ENCODE data around the gene SYNE1.

SYNE1 gene

DNA sequence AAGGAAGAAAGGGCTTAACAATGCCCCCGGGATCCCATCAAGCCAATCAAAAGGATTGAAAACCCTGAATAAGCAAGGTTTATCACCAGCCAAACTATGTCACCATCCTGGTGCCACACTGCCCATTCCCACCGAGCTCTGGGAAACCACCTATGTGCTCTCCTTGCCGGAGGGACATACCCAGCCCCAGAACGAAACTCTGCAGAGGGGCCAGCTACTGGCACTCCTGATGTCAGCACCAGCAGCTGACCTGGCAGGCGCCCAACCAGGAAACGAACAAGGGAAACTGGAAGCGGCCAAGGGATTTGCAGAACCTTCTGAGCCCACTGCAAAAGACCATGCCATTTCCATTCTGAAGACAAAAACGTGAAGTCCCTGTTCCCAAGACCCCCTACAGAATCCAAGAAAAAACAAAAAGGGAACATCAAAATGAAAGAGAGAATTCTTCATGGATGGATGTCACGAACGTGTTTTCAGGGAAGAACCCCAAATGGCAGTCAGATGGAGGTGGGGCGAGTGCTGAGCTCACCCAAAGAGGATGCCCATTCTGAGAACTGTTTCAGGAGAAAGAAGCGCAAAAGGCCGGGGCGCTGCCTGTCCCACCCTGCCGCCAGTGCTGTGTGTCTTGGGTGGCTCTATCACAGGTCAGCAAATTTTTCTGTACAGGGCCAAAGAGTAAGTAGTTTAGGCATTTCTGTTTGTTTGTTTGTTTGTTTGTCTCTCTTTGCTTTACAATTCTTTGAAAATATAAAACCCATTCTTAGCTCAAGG, 524.5 kb downstream of the SYNE1 start:
- no peak for DNase-seq (ENCODE audit: low read depth)
- no peak overlapping the region for H3K4me3 ChIP-seq (ENCODE audit: low read length)
- TF ChIP-seq, protein P1, sequence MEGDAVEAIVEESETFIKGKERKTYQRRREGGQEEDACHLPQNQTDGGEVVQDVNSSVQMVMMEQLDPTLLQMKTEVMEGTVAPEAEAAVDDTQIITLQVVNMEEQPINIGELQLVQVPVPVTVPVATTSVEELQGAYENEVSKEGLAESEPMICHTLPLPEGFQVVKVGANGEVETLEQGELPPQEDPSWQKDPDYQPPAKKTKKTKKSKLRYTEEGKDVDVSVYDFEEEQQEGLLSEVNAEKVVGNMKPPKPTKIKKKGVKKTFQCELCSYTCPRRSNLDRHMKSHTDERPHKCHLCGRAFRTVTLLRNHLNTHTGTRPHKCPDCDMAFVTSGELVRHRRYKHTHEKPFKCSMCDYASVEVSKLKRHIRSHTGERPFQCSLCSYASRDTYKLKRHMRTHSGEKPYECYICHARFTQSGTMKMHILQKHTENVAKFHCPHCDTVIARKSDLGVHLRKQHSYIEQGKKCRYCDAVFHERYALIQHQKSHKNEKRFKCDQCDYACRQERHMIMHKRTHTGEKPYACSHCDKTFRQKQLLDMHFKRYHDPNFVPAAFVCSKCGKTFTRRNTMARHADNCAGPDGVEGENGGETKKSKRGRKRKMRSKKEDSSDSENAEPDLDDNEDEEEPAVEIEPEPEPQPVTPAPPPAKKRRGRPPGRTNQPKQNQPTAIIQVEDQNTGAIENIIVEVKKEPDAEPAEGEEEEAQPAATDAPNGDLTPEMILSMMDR (conservative IDR thresholded peaks at IDR 0.05; ENCODE audit: low read depth, low read length) = no peak

- no peak overlapping the region for H3K4me3 ChIP-seq (ENCODE audit: low read length)
- TF ChIP-seq, protein P1 (conservative IDR thresholded peaks at IDR 0.05; ENCODE audit: low read depth, low read length) = no peak
- DNase-seq (ENCODE audit: low read depth) = no peak
Measured at GRCh38 chr6:152110886-152111820, 526.0 kb downstream of the SYNE1 start.

DNA sequence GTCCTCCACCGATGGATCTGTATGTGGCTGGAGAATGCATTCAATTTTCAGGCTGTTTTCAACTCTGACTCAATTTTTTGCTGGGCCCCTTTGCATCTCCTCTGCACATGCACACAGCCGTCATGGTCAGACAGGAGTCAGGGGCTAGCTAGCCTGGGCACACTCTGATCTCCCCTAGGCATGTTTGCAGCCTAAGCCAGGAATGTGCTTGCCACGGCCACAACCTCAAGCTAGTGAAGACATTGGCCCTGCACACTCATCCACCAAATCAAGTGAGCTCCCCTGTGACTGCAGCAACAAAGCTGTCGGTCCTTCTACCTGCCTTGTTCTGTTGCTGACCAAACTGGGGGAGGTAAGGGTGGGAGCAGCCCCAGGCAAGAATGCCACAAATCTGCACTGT, 529.2 kb downstream of the SYNE1 start:
- TF ChIP-seq, protein P1 (conservative IDR thresholded peaks at IDR 0.05; ENCODE audit: low read depth, low read length) = no peak
- no peak overlapping the region for H3K4me3 ChIP-seq (ENCODE audit: low read length)

GRCh38 chr6:152100183-152100618, 537.0 kb downstream of the SYNE1 start:
- no peak for DNase-seq (ENCODE audit: low read depth)
- no peak overlapping the region for H3K4me3 ChIP-seq (ENCODE audit: low read length)
- TF ChIP-seq, protein P1 (conservative IDR thresholded peaks at IDR 0.05; ENCODE audit: low read depth, low read length) = no peak

More for the DNA sequence above, 529.2 kb downstream of the SYNE1 start:
- DNase-seq (ENCODE audit: low read depth) = no peak

DNA sequence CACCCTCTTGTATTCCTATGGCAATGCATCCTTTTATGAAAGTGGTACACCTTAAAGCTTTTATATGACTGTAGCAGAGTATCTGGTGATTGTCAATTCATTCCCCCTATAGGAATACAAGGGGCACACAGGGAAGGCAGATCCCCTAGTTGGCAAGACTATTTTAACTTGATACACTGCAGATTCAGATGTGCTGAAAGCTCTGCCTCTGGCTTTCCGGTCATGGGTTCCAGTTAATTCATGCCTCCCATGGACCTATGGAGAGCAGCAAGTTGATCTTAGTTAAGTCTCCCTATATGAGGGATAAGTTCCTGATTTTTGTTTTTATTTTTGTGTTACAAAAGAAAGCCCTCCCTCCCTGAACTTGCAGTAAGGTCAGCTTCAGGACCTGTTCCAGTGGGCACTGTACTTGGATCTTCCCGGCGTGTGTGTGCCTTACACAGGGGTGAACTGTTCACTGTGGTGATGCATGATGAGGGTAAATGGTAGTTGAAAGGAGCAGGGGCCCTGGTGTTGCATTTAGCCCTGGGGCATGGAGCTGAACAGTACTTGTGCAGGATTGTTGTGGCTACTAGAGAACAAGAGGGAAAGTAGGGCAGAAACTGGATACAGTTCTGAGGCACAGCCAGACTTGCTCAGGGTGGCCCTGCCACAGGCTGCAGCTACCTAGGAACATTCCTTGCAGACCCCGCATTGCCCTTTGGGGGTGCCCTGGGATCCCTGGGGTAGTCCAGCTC, 537.5 kb downstream of the SYNE1 start:
- H3K4me3 ChIP-seq (ENCODE audit: low read length) = no peak overlapping the region
- DNase-seq (ENCODE audit: low read depth) = no peak
- TF ChIP-seq, protein P1 (conservative IDR thresholded peaks at IDR 0.05; ENCODE audit: low read depth, low read length) = no peak

DNA sequence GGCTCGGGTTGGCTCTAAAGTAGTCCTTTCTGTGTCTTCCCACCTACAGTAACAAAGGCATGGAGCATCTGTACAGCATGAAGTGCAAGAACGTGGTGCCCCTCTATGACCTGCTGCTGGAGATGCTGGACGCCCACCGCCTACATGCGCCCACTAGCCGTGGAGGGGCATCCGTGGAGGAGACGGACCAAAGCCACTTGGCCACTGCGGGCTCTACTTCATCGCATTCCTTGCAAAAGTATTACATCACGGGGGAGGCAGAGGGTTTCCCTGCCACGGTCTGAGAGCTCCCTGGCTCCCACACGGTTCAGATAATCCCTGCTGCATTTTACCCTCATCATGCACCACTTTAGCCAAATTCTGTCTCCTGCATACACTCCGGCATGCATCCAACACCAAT, 538.5 kb downstream of the SYNE1 start:
- no peak overlapping the region for H3K4me3 ChIP-seq (ENCODE audit: low read length)
- DNase-seq (ENCODE audit: low read depth) = no peak
- TF ChIP-seq, protein P1 (conservative IDR thresholded peaks at IDR 0.05; ENCODE audit: low read depth, low read length) = no peak

All from retinal pigment epithelial cell (primary cell).